Measurements from ENCODE around the gene FBXW5.

FBXW5 gene

GRCh38 chr9:136923881-136924280 lies 20.7 kb downstream of the FBXW5 start:
- H3K4me3 Mint-ChIP-seq, result no peak overlapping the region
- peaks cover 38% of the 10 kb centered on the region for H3K36me3 Mint-ChIP-seq (ENCODE audit: insufficient read depth)
- no peak for DNase-seq
- ATAC-seq (replicated peaks), result no peak
- H3K27ac Mint-ChIP-seq, result no peak overlapping the region
- no peaks in the 10 kb centered on the region for H3K27me3 Mint-ChIP-seq
- peaks cover 3 to 4% of the 10 kb centered on the region in 2 donors for H3K4me1 Mint-ChIP-seq (ENCODE audit: low read depth in 2 of 2)
- no peaks in the 10 kb centered on the region for H3K9me3 Mint-ChIP-seq

GRCh38 chr9:136922540-136922939 lies 22.0 kb downstream of the FBXW5 start:
- no peak overlapping the region for H3K4me3 Mint-ChIP-seq
- DNase-seq (no peak), ATAC-seq (replicated peaks) (no peak)
- peaks cover 47% of the 10 kb centered on the region for H3K36me3 Mint-ChIP-seq (ENCODE audit: insufficient read depth)
- peak overlapping the region; percentile 35 to 54 for H3K27ac Mint-ChIP-seq
- no peaks in the 10 kb centered on the region for H3K9me3 Mint-ChIP-seq
- H3K27me3 Mint-ChIP-seq, result no peaks in the 10 kb centered on the region
- H3K4me1 Mint-ChIP-seq (ENCODE audit: low read depth in 2 of 2), result peaks cover 3 to 4% of the 10 kb centered on the region in 2 donors

GRCh38 chr9:136921718-136922117 lies 22.8 kb downstream of the FBXW5 start:
- Mint-ChIP-seq H3K27ac (peak overlapping the region in 1 of 2 donors; percentile 54), H3K4me1 (ENCODE audit: low read depth in 2 of 2) (peaks cover 10 to 11% of the 10 kb centered on the region in 2 donors), H3K36me3 (ENCODE audit: insufficient read depth) (peaks cover 52% of the 10 kb centered on the region), H3K4me3 (no peak overlapping the region), H3K9me3 (no peaks in the 10 kb centered on the region), H3K27me3 (no peaks in the 10 kb centered on the region)
- DNase-seq, result no peak
- ATAC-seq (replicated peaks), result no peak

- peaks cover 11 to 13% of the 10 kb centered on the region in 2 donors for H3K4me1 Mint-ChIP-seq (ENCODE audit: low read depth in 2 of 2)
- DNase-seq (no peak), ATAC-seq (replicated peaks) (no peak)
- H3K36me3 Mint-ChIP-seq (ENCODE audit: insufficient read depth), result peaks cover 52% of the 10 kb centered on the region
- no peaks in the 10 kb centered on the region for H3K9me3 Mint-ChIP-seq
- no peak overlapping the region for H3K4me3 Mint-ChIP-seq
- H3K27ac Mint-ChIP-seq, result no peak overlapping the region
- no peaks in the 10 kb centered on the region for H3K27me3 Mint-ChIP-seq
Measured at GRCh38 chr9:136921307-136921706, 23.2 kb downstream of the FBXW5 start.

- no peak overlapping the region for H3K4me3 Mint-ChIP-seq
- H3K4me1 Mint-ChIP-seq (ENCODE audit: low read depth in 2 of 2), result peaks cover 13% of the 10 kb centered on the region in 2 donors
- peaks cover 56% of the 10 kb centered on the region for H3K36me3 Mint-ChIP-seq (ENCODE audit: insufficient read depth)
- no peaks in the 10 kb centered on the region for H3K9me3 Mint-ChIP-seq
- no peaks in the 10 kb centered on the region for H3K27me3 Mint-ChIP-seq
- ATAC-seq (replicated peaks) (no peak), DNase-seq (no peak)
- H3K27ac Mint-ChIP-seq, result no peak overlapping the region
Measured at GRCh38 chr9:136920734-136921231, 23.8 kb downstream of the FBXW5 start.

- no peak overlapping the region for H3K4me3 Mint-ChIP-seq
- no peak overlapping the region for H3K27ac Mint-ChIP-seq
- ATAC-seq (replicated peaks) (no peak), DNase-seq (no peak)
- no peaks in the 10 kb centered on the region for H3K9me3 Mint-ChIP-seq
- H3K36me3 Mint-ChIP-seq (ENCODE audit: insufficient read depth), result peaks cover 52% of the 10 kb centered on the region
- peaks cover 13% of the 10 kb centered on the region in 2 donors for H3K4me1 Mint-ChIP-seq (ENCODE audit: low read depth in 2 of 2)
- H3K27me3 Mint-ChIP-seq, result no peaks in the 10 kb centered on the region
Measured at GRCh38 chr9:136920069-136920468, 24.5 kb downstream of the FBXW5 start.

GRCh38 chr9:136917902-136918301 lies 26.6 kb downstream of the FBXW5 start:
- no peaks in the 10 kb centered on the region for H3K27me3 Mint-ChIP-seq
- H3K9me3 Mint-ChIP-seq, result no peaks in the 10 kb centered on the region
- no peak overlapping the region for H3K4me3 Mint-ChIP-seq
- H3K27ac Mint-ChIP-seq, result no peak overlapping the region
- peaks cover 9 to 13% of the 10 kb centered on the region in 2 donors for H3K4me1 Mint-ChIP-seq (ENCODE audit: low read depth in 2 of 2)
- peaks cover 57% of the 10 kb centered on the region for H3K36me3 Mint-ChIP-seq (ENCODE audit: insufficient read depth)
- DNase-seq (no peak), ATAC-seq (replicated peaks) (no peak)

GRCh38 chr9:136916330-136917184 lies 28.0 kb downstream of the FBXW5 start:
- Mint-ChIP-seq H3K4me1 (ENCODE audit: low read depth in 2 of 2) (peaks cover 9 to 13% of the 10 kb centered on the region in 2 donors), H3K27ac (peak overlapping the region in 1 of 2 donors; percentile 49), H3K27me3 (no peaks in the 10 kb centered on the region), H3K9me3 (no peaks in the 10 kb centered on the region), H3K4me3 (no peak overlapping the region), H3K36me3 (ENCODE audit: insufficient read depth) (peaks cover 62% of the 10 kb centered on the region)
- DNase-seq (no peak), ATAC-seq (replicated peaks) (no peak)

- Mint-ChIP-seq H3K4me3 (no peak overlapping the region), H3K36me3 (ENCODE audit: insufficient read depth) (peaks cover 64% of the 10 kb centered on the region)
Measured at GRCh38 chr9:136915632-136916329, 28.8 kb downstream of the FBXW5 start.

GRCh38 chr9:136913701-136914438 lies 30.7 kb downstream of the FBXW5 start:
- H3K36me3 Mint-ChIP-seq (ENCODE audit: insufficient read depth), result peaks cover 56% of the 10 kb centered on the region
- H3K9me3 Mint-ChIP-seq, result no peaks in the 10 kb centered on the region
- H3K4me1 Mint-ChIP-seq (ENCODE audit: low read depth in 2 of 2), result peaks cover 9 to 14% of the 10 kb centered on the region in 2 donors
- no peak for ATAC-seq (replicated peaks)
- DNase-seq, result no peak
- H3K4me3 Mint-ChIP-seq, result no peak overlapping the region
- H3K27ac Mint-ChIP-seq, result no peak overlapping the region
- H3K27me3 Mint-ChIP-seq, result no peaks in the 10 kb centered on the region

More at GRCh38 chr9:136915632-136916329, 28.8 kb downstream of the FBXW5 start:
- Mint-ChIP-seq H3K27ac (peak overlapping the region in 1 of 2 donors; percentile 49), H3K4me1 (ENCODE audit: low read depth in 2 of 2) (peaks cover 9 to 13% of the 10 kb centered on the region in 2 donors), H3K9me3 (no peaks in the 10 kb centered on the region), H3K27me3 (no peaks in the 10 kb centered on the region)
- ATAC-seq (replicated peaks), result no peak
- no peak for DNase-seq

GRCh38 chr9:136910901-136911245 lies 33.7 kb downstream of the FBXW5 start:
- H3K4me1 Mint-ChIP-seq (ENCODE audit: low read depth in 2 of 2), result peaks cover 0 to 1% of the 10 kb centered on the region in 2 donors
- H3K36me3 Mint-ChIP-seq (ENCODE audit: insufficient read depth), result peaks cover 48% of the 10 kb centered on the region
- H3K27ac Mint-ChIP-seq, result no peak overlapping the region

GRCh38 chr9:136910197-136910900 lies 34.2 kb downstream of the FBXW5 start:
- H3K9me3 Mint-ChIP-seq, result no peaks in the 10 kb centered on the region
- H3K4me1 Mint-ChIP-seq (ENCODE audit: low read depth in 2 of 2), result peaks cover 0 to 1% of the 10 kb centered on the region in 2 donors
- no peaks in the 10 kb centered on the region for H3K27me3 Mint-ChIP-seq
- no peak overlapping the region for H3K27ac Mint-ChIP-seq
- H3K4me3 Mint-ChIP-seq, result no peak overlapping the region
- ATAC-seq (replicated peaks) (no peak), DNase-seq (no peak)
- peaks cover 49% of the 10 kb centered on the region for H3K36me3 Mint-ChIP-seq (ENCODE audit: insufficient read depth)

More at GRCh38 chr9:136910901-136911245, 33.7 kb downstream of the FBXW5 start:
- H3K9me3 Mint-ChIP-seq, result no peaks in the 10 kb centered on the region
- DNase-seq (no peak), ATAC-seq (replicated peaks) (no peak)
- no peaks in the 10 kb centered on the region for H3K27me3 Mint-ChIP-seq
- no peak overlapping the region for H3K4me3 Mint-ChIP-seq

Measured in effector memory CD8-positive, alpha-beta T cell (primary cell).